HG03135 (cell line): ENCODE measurements around the gene FBXL22.

Experiments
- ATAC-seq: cut with Tn5 transposase; IDR thresholded peaks from one replicate; pipeline ENCODE4 v1.9.1; 2021; ENCODE audit warnings: mild to moderate bottlenecking, moderate library complexity; ENCODE audit not compliant: unreplicated experiment

The FBXL22 gene, protein sequence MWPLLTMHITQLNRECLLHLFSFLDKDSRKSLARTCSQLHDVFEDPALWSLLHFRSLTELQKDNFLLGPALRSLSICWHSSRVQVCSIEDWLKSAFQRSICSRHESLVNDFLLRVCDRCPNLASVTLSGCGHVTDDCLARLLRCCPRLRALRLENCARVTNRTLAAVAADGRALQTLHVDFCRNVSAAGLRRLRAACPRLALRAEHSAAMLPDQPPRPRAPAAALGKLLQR

DNA sequence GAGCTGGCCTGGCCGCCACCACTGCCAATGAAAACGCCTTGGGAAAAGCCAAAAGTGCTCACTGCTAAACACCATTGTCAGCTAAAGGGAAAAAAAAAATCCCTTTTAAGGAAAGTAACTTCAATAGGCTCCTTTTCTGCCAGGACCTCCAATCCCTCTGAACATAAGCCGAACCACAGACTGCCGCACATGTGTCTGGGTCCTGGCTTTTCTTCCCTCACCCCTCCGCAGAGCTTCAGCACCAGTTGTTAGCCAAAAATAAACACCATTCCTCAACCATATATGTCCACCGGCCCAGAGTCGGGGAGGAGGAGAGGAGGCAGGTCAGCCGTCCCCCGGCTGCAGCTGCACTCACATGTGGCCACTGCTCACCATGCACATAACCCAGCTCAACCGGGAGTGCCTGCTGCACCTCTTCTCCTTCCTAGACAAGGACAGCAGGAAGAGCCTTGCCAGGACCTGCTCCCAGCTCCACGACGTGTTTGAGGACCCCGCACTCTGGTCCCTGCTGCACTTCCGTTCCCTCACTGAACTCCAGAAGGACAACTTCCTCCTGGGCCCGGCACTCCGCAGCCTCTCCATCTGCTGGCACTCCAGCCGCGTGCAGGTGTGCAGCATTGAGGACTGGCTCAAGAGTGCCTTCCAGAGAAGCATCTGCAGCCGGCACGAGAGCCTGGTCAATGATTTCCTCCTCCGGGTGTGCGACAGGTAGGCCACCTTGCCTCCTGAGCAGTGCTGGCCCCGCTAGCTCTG is at the start of gene FBXL22:
Gene FBXL22 (plus strand): TSS at position 350 of the 753 bp plus-strand sequence. CDS start 6 bp downstream, at position 356.
- ATAC-seq = no peak

DNA sequence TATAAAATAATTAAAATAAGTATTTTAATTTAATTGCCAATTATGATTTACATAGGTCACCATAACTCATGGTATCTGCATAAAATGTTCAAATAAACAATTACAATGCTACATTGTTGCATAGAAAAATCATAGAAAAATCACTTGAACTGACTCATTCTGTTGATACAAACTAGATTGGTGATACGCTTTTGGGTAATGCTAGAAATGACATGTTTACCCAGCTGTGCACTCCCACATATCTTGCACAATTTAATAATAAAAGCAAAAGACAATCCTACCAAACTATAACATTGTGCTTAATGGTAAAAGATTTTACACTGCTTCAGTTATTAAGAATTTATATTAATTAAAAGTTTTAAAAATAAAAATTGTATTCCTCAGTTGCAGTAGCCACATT is 45.8 kb upstream of the FBXL22 start:
- no peak for ATAC-seq

DNA sequence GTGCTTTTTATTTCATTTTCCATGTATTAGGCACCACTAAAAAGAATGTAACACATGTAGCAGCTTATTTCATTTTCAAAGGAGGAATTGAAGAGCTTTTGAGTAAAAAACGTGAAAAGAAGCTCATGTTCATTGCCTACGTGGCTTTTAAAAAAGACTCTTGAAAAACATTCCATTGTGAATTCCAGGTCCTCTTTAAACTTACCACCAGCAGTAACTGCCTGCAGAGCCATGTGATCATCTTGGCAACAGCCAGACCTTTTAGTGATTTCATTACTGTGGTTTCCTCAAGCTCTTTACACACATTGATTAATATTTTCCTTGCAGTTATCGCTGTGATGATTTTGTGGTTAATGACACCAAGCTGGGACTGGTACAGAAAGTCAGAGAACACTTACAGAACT is 43.8 kb upstream of the FBXL22 start:
- no peak for ATAC-seq

DNA sequence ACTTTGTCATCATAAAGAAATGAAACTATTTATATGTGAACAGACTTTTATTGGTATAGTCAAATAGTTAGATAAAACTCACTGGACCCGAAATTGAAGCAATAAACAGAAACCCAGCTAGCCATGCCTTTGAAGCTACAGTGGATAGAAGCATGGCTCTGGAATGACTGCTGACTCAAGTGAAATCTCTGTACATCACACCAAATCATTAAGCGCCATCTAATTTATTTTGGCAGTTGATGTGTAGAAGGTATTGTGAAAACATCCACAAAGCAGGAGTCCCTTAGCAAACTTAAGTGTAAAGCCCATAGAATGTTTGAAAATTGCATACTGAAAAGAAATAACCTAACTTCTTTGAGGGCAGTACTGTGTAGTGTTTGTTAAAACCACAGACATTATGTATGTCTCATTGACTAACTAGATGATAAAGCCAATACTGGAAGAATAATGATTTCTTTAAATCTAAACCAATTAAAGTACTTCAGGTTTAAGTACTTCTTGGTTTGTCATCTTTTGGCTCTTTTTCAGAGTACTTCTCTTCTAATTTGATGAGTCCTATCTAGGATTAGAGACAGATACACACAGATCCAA is 42.8 kb upstream of the FBXL22 start:
- no peak for ATAC-seq

DNA sequence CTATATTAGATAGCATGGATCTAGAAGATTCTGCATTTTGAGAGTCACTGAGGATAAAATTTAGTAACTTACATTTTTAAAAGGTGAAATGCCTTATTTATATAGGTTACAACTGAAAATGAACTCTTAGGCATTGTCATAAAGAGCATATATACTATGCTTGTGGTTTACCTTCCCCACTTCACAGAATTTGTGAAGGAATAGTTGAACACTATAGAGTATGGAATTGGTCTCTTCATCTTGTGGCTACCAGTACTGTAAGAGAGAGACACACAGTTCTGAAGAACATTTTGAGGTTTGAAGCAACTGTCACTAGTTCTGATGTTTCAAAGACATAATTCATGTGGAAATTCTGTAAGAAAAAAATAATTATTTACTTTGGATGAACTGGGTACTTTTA is 41.7 kb upstream of the FBXL22 start:
- ATAC-seq = no peak

DNA sequence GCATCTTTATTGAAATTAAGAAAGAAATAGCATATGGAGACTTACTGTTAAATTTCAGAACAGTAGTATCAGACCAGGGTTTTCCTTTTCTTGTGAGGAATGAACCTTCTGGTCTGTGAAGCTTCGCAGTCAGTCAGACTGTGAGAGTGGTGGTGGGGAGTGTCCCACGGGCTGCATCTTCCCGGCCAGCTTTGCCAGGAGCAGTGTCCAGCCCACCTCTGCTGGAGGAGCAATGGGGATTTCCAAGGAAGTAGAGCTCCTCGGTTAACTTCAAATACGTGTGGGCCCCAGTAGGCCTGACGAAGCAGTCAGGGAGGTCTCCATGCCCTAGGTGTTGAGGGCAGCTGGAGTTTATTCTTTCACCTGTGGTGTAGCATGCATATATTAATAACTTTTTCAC is 40.9 kb upstream of the FBXL22 start:
- ATAC-seq = no peak

DNA sequence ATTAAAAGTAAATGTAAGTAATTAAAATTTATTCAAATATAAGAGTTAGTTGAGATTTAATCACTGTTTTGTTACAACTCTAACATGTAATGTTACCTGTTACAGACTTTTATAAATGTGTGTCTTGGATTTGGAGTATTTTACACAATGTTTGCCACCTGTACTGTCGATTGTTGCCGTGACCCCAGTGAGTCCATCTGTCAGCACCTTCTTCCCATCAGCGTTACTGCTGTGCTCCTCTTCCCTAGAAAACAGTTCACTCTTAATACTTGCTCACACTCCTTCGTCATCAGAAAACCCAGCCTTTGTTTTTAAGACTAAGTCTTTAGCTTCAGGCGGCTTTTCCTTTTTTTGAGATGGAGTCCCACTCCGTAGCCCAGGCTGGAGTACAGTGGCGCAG is 40.5 kb upstream of the FBXL22 start:
- ATAC-seq = no peak

DNA sequence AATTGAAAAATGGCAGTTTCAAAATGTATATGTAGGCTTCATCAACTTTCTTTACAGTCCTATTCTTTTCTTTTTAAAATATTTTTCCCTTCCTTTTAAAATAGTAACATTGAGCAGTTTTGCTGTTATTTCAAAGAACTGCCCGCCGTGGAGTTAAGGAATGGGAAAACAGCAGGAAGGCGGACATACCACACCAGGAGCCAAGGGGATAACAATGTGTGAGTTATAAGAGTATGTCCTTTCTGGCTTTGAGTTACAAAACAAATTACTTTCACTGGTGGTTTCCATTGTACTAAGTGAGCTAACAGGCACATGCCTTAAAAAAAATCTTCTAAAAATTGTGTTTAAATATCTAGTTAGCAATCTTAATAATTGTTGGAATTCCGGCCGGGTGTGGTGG is 37.4 kb upstream of the FBXL22 start:
- no peak for ATAC-seq

DNA sequence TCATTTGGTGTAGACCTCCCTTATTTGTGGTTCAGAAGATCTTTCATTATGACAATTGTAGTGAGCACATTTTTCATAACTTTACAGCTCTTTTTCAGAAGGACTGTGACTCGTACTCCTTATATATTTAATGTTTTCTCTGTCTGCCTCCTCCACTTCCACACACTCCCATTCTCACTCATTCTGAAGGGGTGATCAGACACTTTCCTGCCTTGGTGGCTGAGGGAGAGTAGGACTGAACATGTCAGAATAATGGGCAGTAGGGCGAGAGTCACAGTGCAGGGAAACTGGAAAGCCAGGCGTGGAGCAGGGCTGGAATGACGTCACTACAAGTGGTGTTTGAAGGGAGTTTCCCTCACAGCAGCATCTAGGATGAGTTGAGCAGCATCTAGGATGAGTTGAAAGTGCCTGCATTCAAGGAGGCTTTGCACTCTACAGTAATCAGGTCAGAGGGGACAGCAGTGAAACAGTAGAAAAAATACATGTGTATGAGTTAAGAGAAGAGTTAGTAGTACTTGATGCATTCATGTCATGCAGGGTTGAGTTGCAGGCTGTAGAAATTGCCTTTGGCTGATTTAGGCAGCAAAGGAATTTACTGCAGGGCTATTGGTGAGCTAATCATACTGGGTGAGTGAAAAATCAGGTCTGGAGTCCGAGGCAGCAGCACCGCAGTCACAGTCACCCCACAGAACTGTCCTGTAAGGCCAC is 36.3 kb upstream of the FBXL22 start:
- no peak for ATAC-seq

DNA sequence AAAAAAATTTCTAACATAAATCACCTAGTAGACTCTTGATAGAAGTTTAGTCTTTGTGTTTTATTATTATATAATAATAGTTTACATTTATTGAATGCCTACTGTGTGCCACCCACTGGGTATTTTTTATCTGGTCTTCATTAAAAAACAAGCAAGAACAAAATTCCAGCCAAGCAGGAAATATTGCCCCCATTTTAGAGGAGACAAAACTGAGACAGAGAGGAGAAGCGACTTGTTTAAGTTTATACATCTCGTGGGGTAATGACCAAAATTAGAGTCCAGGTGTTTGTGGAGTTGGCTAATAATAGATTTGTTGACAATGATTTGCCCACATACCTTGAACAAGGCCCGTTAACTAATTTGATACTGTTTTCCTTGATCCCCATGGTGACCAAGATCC is 33.1 kb upstream of the FBXL22 start:
- no peak for ATAC-seq

DNA sequence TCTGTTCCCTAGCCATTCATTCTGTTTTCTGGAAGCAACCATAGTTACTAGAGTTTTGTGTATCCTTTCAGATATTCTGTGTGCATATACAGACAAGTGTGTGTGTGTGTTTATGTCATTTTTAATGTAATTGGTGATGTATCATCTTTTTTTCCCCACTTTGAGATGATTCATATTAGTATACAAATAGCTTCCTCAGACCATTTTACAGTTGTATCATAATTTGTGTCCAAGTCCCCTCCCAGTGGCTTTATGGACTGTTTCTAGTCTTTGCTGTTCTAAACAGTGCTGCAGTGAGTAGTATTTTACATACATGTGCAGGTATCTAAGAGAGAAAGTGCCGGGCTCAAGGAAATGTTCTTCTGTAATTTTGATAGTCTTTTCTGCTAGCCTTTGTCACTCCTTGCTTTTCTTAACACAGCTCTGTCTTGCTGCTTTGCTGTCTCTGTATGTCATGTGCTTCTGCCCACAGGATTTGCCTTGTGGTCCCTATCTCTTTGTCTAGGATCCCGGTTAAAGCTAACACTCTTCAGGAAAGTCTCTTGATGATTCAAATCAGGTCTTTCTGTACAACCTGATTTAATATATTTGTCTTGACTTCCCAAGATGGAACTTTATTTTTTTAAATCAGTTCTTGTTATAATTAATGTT is 31.5 kb upstream of the FBXL22 start:
- ATAC-seq = no peak

DNA sequence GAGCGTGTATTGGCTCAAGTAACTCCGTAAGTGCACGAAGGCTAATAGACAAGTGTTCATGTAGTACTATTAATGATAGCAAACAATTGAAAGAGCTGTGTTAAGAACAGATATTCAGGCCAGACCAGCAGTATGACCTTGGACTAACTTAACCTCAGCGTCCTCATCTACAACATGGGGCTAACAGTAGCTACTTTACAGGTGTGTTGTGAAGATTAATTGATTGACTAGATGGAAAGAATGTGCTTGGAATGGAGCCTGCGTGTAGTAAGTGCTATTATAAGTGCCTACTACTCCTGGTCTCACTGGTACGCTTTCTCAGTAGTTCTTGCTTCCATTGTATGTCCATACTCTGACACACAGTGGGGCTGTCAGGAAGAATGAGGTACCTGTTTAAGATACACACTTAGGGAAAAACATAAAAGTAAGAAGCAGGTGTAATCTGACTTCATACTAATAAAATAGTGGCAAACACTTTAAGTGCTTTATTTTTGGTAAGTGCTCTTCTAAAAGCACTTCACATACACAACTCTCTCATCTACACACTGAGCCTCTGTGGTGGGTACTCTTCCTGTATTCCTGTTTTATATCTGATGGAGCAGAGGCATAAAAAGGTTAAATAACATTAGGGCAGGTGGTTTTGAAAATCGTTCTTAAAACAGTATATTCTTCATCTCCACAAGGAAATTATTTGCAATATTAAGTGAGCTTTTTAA is 24.3 kb upstream of the FBXL22 start:
- no peak for ATAC-seq

DNA sequence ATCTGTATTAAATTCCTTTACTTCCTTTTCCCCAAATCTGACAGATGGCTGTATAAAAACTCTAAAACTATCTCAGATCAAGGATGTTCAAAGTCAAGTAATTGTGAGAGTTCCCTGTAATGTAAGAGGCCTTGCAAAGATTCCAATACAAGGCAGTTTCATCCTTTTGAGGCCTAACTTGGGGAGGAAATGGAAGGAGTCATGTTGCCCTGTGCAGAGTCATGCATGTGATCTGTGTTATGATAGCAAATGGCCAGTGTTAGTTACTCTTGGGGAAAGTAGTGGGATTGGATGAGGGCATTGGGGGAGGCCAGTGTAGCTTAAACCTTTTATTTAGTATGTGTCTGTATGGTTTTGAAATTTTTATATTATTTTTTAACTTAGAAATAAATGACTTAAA is 23.7 kb upstream of the FBXL22 start:
- ATAC-seq = no peak

DNA sequence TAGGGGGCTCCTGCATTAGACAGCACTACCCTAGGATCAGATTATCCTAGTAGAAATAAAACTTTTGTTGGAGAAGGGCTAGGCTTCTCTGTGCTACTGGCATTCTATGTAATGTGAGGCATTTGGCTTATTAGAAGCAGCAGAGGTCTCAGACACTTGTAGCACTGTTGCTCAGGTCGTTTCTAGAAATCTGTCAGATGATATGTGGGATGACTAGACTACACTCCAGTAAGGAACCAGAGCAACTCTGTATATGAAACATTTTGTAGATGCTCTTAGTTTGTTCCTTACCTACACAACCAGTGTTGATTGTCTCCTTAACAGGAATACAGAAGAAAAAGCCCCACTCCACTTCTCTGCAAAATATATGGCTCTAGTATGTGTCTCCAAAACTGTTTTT is 21.9 kb upstream of the FBXL22 start:
- ATAC-seq = no peak

DNA sequence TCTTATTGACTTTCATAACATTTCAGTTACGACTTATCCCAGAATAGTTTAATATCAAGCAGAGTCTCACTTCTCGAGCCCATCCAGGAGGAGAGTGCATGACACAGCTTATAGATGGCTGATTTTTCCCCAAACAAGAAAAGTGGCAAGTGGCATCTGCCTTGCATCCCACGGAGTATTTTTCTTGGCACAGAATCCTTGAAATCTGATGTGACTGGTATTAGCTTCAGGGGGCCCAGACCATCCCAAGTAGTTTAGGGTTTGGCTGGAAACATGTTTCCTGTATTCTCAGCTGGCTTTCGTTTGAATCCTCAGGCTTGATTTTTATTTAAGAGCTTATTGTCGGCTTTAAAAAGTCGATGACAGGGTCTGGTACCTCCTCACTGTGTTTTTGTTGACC is 20.7 kb upstream of the FBXL22 start:
- no peak for ATAC-seq

DNA sequence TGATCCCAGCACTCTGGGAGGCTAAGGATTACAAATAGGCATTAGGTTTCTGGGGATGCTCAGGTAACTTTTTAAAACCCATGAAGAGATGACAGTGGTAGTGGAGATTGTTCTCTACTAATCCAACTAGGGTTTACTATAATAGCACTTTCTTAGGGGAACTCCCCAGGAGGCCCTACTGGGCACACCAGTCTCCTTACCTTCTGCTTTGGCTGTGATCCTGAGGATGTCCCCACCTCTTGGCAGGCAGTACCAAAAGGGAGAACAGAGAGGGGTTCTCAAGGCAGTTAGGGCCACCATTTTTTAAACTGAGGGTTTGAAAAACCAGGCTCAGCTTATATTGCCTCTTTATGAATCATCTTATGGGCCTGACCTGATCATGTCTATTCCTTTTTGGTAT is 15.0 kb upstream of the FBXL22 start:
- ATAC-seq = no peak

DNA sequence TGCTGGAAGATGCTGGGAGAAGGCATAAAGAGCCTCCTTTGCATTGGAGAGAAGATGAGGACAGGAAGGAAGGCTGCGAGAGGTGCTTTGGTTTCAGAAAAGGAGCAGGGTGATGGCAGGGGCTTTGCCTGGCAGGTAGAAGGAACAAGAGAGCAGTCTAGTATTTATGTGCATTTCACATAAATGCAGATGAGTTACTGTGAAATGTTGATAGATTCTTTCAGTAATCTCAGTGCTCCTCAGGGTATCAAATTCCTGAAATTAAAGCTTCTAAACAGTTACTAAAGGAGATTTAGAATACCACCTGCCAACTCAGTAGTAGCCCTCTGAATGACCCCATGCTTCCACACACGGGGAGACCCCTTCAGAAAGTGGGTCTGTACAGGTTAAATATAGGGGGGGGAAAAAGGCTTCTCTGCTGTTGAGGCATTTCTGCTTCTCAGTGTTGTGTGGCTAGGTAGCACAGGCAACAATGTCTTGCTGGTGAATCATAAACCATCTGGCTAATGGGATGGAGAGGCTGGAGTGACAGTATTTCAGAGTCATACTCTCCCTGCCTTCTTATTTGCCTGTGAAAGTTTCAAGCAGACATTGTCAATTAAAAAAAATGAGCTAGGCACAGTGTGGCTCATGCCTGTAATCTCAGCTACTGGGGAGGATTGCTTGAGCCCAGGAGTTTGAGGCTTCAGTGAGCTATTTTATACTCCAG is 14.3 kb upstream of the FBXL22 start:
- ATAC-seq = no peak

DNA sequence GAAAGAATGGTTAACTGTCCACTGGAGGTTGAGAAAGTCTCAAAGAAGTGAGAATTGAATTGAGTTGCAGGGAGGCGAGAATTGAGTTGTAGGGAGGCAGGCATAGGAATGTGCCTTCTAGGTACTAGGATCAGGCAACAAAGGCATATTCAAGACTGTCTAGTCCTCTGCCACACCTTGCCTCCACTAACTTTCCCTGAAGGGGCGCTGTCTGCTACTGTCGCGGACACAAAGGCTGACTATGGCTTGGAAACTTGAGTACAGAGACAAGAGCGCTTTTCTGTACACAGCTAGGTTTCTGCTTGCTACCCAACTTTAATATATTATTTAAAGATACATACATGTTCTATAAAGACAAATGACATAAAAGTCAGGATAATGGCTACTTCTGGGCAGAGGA is 10.4 kb upstream of the FBXL22 start:
- ATAC-seq = no peak

DNA sequence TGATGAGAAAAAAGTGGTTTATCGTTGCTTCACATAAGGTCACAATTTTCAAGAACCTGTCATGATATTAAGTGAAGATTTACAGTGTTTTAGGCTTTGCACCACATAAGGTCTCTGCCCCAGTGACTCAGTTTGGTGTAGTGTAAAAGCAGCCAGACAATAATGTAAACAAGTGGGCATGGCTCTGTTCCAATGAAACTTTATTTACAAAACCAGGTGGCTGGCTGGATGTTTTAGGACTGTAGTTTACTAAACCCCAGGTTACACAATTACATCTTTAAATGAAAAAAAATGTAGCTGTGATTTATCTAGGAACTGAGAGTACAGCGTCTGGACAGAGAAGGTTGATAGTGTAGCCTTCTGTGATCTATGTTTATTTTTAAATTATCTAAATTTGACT is 9.7 kb upstream of the FBXL22 start:
- no peak for ATAC-seq

DNA sequence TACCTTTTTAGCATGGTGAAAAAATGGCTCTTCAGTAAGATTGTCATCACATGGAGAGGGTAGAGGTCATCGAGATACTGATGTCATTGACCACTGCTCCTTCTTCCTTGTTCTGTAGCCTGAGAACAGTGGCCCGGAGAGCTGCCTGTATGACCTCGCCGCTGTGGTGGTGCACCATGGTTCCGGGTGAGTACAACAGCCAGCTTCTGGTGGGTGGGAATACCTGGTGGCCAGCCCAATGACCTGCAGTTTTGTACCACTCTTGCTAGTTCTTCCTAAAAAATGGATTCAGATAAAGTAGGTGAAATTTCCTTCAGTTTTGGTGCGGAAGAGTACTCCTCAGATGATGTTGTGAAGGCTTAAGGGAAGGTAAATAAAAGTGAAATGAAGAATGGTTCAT is 8.4 kb upstream of the FBXL22 start:
- no peak for ATAC-seq
